Endometrium (tissue), 2 donors: ENCODE results near the gene TBCA.
A peak's percentile ranks its signal among the peaks of the same experiment; 100 is the strongest.

ENCODE experiments used
- FAIRE-seq: peaks from 2 replicates; lab custom pipeline; 2012; peaks lifted over from hg19 to GRCh38; lab: Jason Lieb, UNC
- donor health status: control.
- donor health status: control.

Gene TBCA

GRCh38 chr5:77775790-77776553 lies at the start of gene TBCA:
Gene TBCA, minus strand, starts transcription at chr5:77776339. Its CDS starts 82 bp downstream, at chr5:77776257.
- FAIRE-seq: no peak

- no peak for FAIRE-seq
Observed at GRCh38 chr5:77824981-77825380, 48.8 kb upstream of the TBCA start.

- no peak for FAIRE-seq
Observed at GRCh38 chr5:77816686-77817085, 40.5 kb upstream of the TBCA start.

- FAIRE-seq: no peak
Observed at GRCh38 chr5:77812926-77813589, 36.9 kb upstream of the TBCA start.

GRCh38 chr5:77806213-77806843 lies 30.2 kb upstream of the TBCA start:
- no peak for FAIRE-seq

GRCh38 chr5:77798456-77798855 lies 22.3 kb upstream of the TBCA start:
- no peak for FAIRE-seq

- no peak for FAIRE-seq
Observed at GRCh38 chr5:77797136-77797535, 21.0 kb upstream of the TBCA start.

GRCh38 chr5:77795846-77796245 lies 19.7 kb upstream of the TBCA start:
- no peak for FAIRE-seq

GRCh38 chr5:77795268-77795667 lies 19.1 kb upstream of the TBCA start:
- peak; percentile 12 for FAIRE-seq

- no peak for FAIRE-seq
Observed at GRCh38 chr5:77791926-77792325, 15.8 kb upstream of the TBCA start.

- FAIRE-seq: no peak
Observed at GRCh38 chr5:77791356-77791755, 15.2 kb upstream of the TBCA start.

GRCh38 chr5:77785229-77785628 lies 9.1 kb upstream of the TBCA start:
- FAIRE-seq: no peak

GRCh38 chr5:77784735-77785134 lies 8.6 kb upstream of the TBCA start:
- FAIRE-seq: no peak

GRCh38 chr5:77781076-77781475 lies 4.9 kb upstream of the TBCA start:
- no peak for FAIRE-seq

- FAIRE-seq: no peak
Observed at GRCh38 chr5:77778881-77779438, 2.8 kb upstream of the TBCA start.

GRCh38 chr5:77778398-77778797 lies 2.3 kb upstream of the TBCA start:
- no peak for FAIRE-seq

- no peak for FAIRE-seq
Observed at GRCh38 chr5:77777911-77778310, 1.8 kb upstream of the TBCA start.

- no peak for FAIRE-seq
Observed at GRCh38 chr5:77777281-77777892, 1.2 kb upstream of the TBCA start.

- no peak for FAIRE-seq
Observed at GRCh38 chr5:77776554-77777206, 541 bp upstream of the TBCA start.

GRCh38 chr5:77774981-77775789 lies 954 bp downstream of the TBCA start:
- FAIRE-seq: no peak

GRCh38 chr5:77773734-77774280 lies 2.3 kb downstream of the TBCA start:
- FAIRE-seq: no peak
